AG09319 (cell line): Measurements from ENCODE around the gene KIAA1210.
A peak's percentile ranks its signal among the peaks of the same experiment; 100 is the strongest.

Source experiments
- DNase-seq: peaks from one replicate; pipeline ENCODE4 v3.0.0-alpha.2; 2010; ENCODE audit warnings: low read depth; ENCODE audit errors: extremely low read depth
- CTCF ChIP-seq: IDR thresholded peaks from 2 replicates; pipeline ENCODE4 v1.5.1; 2011; ENCODE audit warnings: low read depth, mild to moderate bottlenecking, inconsistent platforms, low read length, moderate library complexity

The KIAA1210 gene

GRCh38 chrX:119151051-119151380 is 23.4 kb upstream of the KIAA1210 start:
- TF ChIP-seq CTCF = no peak
- DNase-seq = no peak

DNA sequence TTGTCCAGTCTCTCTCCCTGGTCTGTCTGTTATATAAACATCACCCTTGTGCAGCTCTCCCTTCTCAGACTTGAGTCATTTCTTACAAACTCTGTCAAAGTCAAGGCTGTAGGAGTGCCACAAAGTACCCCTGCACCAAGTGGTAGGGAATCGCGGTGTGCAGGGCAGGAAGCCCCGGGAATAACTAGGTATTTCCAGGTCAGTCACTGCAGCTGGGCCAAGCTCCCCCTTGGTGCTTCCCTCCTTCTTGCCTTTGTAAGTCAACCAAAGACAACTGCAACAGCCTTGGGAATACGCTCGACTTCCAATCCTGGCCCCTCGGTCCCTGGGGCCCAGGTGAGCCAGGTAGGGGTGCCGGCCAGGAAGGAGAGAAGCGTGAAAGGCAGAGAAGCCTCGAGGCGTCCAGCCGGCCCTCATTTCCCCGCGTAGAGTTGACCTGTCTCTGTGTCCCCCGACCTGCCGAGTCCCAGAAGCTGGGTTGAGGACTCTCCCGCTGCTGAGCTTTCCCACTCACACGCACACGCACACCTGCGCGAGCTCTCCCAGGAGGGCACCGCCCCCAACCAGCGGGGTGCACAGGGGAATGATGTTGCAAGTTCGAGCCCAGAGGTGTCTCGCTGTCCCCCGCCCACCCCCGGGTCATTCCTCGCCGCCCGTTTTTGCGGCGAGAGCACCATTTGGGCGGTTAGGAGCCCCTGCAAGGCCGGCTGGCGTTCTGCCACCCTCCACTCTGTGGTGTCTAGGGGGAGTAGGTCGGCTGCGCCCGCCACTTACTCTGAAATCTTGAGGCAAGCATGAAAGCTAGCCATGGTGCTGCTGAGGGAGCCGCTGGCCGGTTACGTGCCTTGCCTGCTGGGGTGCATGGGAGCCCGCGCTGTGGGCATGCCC is 22.8 kb upstream of the KIAA1210 start:
- TF ChIP-seq CTCF = no peak
- no peak for DNase-seq

DNA sequence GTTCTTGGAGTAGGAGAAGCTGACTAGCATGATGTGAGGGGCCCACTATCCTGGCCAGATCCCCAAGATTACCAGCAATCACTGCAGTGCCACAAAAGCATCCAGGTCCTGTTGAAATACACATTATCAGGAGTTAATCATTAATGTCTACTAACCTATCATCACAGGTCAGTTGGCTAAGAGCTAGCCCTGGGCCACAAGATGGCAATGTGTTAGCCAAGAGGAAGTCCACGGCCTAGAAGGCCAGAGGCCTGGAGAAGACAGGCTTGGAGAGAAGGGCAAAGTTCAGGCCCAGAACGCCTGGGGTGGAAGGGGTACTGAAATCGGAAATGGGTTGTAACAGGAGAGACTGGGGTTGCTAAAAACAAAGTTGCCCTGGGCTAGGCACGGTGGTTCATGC is 19.9 kb upstream of the KIAA1210 start:
- no peak for TF ChIP-seq CTCF
- DNase-seq = no peak

GRCh38 chrX:119145241-119145653 is 17.6 kb upstream of the KIAA1210 start:
- no peak for DNase-seq
- peak; percentile 61 for TF ChIP-seq CTCF

DNA sequence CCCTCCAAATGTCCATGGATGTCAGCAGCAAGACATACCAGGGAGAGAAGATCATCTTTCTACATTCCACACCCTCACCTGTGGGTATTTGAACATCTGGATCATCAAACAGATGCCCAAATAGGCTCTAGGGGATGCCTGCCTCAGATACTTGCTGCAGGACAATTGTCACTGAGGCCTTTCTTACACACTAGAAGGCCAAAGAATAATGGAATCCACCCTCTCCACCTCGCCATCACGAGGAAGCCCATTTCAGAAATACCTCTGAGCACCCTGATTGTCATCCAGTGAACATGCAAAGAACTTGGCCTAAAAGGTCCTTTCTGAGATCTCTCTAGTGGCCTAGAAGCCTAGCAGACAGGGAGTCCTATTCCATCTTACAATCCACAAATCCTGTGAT is 6.9 kb upstream of the KIAA1210 start:
- TF ChIP-seq CTCF = no peak

GRCh38 chrX:119132961-119133360 is 5.3 kb upstream of the KIAA1210 start:
- no peak for TF ChIP-seq CTCF

More for the DNA sequence above, 6.9 kb upstream of the KIAA1210 start:
- no peak for DNase-seq

DNA sequence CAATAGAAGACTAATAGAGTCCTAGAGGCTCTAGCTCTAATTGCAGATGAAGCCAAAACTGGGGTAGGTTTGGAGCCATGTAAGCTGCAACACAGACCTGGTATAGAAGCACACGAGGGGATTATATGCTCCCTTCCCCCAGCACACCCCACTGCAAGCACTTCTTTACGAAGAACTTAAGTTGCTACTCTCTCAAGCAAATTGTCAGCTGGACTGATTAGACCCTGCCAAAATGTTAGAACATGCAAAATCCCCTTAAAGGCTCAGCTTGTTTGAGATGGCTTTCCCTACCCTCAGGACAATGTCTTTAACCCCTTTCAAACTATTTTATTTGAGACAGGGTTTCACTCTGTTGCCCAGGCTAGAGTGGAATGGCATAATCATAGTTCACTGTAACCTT is 4.7 kb upstream of the KIAA1210 start:
- DNase-seq = no peak
- no peak for TF ChIP-seq CTCF

More at GRCh38 chrX:119132961-119133360, 5.3 kb upstream of the KIAA1210 start:
- no peak for DNase-seq
